ENCODE results near the gene IL36RN.
"Not testable (repeated sequence)": the region's sequence is repeated elsewhere in the genome, so short reads cannot be mapped to it uniquely, and the experiment has no call there.

IL36RN gene

DNA sequence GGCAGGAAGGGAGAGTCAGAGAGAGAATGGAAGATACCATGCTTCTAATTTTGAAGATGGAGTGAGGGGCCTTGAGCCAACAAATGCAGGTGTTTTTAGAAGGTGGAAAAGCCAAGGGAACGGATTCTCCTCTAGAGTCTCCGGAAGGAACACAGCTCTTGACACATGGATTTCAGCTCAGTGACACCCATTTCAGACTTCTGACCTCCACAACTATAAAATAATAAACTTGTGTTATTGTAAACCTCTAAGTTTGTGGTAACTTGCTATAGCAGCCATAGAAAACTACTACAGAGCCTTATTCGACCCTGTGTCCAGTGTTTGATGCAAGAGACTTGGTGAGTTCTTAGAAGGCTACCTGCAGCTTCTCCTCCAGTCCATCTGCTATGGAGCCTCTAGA is 16.6 kb downstream of the IL36RN start:
- no peak for DNase-seq

GRCh38 chr2:113076954-113077669 is 18.1 kb downstream of the IL36RN start:
- DNase-seq, result no peak

GRCh38 chr2:113077921-113078320 is 18.9 kb downstream of the IL36RN start:
- DNase-seq, result peak; percentile 71

- DNase-seq, result peak; percentile 84
These were observed 19.4 kb downstream of the IL36RN start for GRCh38 chr2:113078350-113078839.

DNA sequence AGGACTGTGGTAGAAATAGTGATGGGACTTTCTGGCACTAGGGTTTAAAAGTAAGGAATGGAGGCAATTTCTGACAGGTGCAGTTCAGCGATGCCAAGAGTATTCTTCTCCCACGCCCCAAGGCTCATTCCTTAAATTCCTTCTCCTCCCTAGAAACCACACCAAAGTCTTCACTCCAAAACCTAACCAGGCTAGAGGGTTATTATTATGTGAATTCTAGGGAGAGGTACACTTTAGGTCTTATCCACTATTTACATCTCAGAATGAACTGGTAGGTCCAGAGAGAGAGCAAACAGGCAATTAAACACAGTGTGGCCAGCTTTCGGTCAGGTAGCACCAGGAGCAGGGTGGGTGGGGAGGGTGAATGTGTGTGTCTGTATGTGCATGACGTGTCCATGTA is 20.1 kb downstream of the IL36RN start:
- DNase-seq, result peak; percentile 69

DNA sequence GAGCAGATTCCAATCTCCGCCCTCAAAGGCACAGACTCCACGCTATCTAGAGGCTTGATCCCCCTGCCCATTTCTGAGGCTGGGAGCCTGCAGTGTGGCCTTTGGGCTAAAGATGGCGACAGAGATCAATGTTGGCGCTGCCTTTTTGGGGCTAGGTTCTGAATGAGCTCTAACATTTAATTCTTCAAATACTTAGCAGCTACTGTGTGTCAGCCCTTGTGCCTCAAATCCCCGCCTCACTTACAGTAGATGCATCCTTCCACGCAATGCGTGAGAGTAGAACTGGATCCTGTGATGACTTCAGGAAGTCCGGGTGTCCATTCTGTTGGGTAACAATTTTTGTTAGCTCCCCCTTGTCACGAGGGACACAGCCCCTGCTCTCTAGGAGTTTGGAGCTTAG is 21.1 kb downstream of the IL36RN start:
- peak; percentile 37 for DNase-seq

- DNase-seq, result no peak
These were observed 22.7 kb downstream of the IL36RN start for GRCh38 chr2:113081488-113082210.

DNA sequence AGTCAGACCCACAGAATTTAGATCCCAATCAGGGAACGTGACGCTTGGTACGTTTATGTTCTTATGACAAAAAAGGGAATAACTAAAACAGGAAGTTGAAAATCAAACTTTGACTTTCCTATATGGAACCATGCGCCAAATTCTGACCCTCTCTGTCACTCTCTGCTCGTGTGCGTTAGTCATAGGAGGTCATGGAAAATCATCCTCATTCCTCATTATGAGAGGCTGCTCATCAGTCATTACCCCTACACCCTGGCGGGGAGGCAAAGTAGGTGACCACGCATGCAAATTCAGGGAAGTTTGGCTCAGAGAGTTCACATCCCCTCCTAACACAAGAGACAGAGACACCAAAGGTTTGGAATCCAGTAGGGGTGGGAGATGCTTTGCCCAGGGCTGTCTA is 24.3 kb downstream of the IL36RN start:
- no peak for DNase-seq

- DNase-seq, result no peak
These were observed 25.4 kb downstream of the IL36RN start for GRCh38 chr2:113084249-113085000.

GRCh38 chr2:113085542-113085941 is 26.5 kb downstream of the IL36RN start:
- no peak for DNase-seq

DNA sequence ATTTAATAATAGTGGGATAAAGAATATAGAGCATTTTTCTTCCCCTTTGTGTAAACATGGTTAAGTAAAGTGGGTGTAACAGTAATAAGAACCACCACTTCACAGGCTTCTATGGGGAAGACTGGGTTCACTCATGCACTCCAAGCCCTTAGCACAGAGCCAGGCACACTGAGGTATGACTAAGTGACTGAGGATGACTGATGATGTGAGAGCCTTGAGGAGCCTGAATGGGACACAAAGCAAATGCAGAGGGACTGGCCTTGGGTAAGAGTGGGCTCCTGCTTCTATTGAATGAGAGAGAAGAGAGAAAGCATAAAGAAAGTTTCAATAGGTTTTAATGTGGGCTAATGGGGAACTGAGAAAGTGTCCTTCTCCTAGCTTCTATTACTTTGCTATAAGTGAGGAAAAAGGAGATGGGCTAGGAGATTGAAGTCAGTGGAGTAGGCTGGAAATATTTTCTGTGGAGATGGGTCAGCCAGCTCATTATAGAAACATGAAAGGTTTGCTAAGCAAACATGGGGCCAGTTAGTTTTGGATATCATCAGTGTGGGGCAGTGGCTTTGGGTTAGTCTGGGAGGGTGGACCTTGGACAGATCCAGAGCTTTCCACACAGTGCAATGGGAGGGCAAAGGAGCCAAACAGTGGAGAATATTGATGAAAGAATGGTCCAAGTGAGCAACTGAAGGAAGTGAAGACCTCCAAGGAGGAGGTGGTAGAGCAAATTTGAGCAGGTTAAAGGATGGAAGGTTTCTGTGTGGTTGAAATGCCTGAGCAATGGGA is 29.4 kb downstream of the IL36RN start:
- DNase-seq, result no peak

DNA sequence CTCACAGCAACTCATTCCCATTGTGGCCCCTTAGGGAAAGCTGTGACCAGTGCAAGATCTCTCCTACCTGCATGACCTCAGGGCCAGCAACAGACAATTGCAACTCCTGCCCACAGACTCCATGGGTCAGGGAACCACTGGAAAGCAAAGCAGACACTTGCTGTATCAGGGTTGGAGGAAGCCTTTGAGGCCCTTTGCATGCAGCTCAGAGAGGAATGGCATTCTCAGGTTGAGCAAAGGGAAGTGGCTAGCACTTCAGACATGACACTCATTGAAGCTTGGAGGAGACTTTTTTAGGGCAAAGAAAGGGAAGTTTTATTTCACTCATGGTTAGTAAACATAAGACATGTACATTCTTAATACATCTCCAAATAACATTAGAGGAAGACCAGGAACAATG is 30.9 kb downstream of the IL36RN start:
- DNase-seq, result no peak

GRCh38 chr2:113091231-113091896 is 32.4 kb downstream of the IL36RN start:
- no peak for DNase-seq

DNA sequence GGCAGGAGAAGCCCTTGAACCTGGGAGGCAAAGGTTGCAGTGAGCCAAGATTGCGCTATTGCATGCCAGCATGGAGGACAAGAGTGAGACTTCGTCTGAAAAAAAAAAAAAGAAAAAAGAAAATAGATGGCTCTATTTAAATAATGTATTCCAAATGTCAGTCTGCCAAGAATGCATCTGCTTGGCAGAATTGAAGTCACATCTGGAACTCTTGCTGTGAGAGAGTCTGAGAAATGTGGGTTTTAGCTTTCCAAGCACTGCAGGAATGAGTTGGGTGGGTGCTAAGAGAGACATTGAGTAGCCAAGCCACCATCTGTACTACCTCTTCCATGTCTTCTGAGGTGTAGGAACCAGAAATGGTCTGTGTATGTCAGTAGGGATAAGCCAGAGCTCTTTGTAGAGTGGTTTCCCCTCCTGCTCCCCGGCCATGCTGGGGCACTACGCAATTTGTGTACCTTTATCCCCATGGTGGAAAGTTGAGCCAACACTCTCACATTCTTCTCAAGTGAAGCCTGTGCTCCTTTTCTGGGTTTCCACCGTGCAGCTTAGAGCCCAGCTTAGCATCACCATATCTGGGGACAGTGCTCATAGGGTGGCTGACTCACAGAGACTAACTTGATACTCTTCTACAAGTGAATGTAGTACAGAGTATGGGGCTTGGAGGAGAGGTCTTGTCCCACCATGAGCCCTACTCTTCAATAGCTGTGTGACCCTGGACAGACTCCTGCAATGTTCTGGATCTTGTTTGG is 34.0 kb downstream of the IL36RN start:
- no peak for DNase-seq

DNA sequence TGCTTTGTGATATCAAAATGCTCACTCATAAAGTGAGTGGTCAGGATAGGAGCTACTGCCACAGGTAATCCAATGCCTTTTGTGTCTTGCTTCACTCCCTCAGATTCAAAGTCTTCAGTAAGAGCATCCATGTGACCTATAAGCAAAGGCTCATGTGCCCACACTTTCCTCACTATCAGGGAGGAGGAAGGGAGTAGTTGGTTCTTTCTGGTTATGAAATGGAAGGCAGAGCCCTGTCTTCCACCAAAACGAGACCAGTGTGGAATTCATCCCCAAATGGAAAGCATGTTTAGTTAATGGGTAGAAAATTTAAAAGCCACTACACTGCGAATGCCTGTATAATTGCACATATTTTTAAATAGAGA is 34.6 kb downstream of the IL36RN start:
- no peak for DNase-seq

GRCh38 chr2:113096306-113096705 is 37.3 kb downstream of the IL36RN start:
- not testable (repeated sequence) for DNase-seq

- DNase-seq, result not testable (repeated sequence)
These were observed 38.0 kb downstream of the IL36RN start for GRCh38 chr2:113096842-113097618.

GRCh38 chr2:113098041-113098440 is 39.0 kb downstream of the IL36RN start:
- no peak for DNase-seq

DNA sequence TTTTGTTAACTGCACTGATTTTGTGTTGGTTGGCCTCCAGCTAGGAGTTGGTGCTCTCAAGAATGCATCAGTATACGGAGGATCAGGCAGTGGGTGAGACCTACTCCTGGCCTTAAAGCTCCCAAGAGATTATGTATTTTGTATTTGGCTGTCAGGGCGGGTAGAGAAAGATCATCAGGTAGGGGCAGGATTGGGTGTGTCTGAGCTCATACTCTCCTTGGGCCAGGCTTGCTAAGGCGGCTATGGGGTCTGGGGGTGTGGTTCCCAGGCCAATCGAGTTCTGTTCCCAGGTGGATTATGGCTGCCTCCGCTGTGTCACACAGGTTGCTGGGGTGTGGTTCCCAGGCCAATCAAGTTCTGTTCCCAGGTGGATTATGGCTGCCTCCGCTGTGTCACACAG is 39.5 kb downstream of the IL36RN start:
- no peak for DNase-seq

DNA sequence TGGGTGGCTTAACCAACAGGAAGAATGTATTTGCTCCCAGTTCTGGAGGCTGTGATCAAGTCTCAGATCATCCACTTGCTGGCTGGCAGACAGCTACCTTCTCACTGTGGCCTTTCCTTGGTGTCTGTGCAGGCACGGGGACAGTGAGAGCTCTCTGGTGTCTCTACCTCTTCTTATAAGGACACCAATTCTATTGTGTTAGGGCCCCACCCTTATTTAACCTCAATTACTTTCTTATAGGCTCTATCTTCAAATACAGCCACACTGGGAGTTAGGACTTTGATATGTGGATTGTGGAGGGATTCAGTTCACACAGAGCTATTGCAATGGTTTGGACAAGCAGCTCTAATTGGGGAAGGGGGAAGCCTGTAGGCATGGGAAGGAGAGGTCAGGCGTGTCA is 43.1 kb downstream of the IL36RN start:
- no peak for DNase-seq

GRCh38 chr2:113103277-113103676 is 44.3 kb downstream of the IL36RN start:
- DNase-seq, result no peak

Data from NCI-H226 (cell line).